ENCODE data around the gene SNX20. TPM values are rescaled to one million over a fixed set of nuclear protein-coding genes. Genes with fewer than 3 reads are reported as not detected.

Gene SNX20
- total RNA-seq, 1 experiment from 2014 or later, result 0.10 TPM

DNA sequence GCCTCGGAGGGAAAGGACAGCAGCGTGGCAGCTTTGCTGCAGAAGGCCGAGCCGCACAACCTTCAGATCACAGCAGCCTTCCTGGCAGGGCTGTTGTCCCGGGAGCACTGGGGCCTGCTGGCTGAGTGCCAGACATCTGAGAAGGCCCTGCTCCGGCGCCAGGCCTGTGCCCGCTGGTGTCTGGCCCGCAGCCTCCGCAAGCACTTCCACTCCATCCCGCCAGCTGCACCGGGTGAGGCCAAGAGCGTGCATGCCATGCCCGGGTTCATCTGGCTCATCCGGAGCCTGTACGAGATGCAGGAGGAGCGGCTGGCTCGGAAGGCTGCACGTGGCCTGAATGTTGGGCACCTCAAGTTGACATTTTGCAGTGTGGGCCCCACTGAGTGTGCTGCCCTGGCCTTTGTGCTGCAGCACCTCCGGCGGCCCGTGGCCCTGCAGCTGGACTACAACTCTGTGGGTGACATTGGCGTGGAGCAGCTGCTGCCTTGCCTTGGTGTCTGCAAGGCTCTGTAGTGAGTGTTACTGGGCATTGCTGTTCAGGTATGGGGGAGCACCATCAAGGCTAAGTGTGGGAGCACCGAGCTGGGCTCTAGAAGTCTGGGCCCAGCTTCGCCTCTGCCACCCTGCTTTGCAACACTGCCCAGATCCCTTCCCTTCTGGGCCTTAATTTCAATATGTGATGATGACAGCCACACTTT, 30.9 kb upstream of the SNX20 start:
- no peaks in the 10 kb centered on the region for H3K4me1 ChIP-seq (ENCODE audit: control insufficient read depth, insufficient read depth, low read length)
- DNase-seq (ENCODE audit: low read depth, low spot score), result no peak
- TF ChIP-seq POLR2AphosphoS5 (IDR thresholded peaks at IDR 0.05; ENCODE audit: low read depth, low read length) (no peak), CTCF (IDR thresholded peaks at IDR 0.05) (no peak), SIN3A (IDR thresholded peaks at IDR 0.05; ENCODE audit: borderline replicate concordance, insufficient read depth, low read depth, low read length) (no peak), REST (IDR thresholded peaks at IDR 0.05; ENCODE audit: insufficient read depth in 1 of 2, low read depth in 2 of 2, low read length in 1 of 2) (no peak), TCF7L2 (IDR thresholded peaks at IDR 0.05; ENCODE audit: low read depth, low read length) (no peak)
- ChIA-PET CTCF (no interaction called here), POLR2A (no interaction called here)
- BruUV-seq (replicated peaks), result no TSS peak
- no peaks in the 10 kb centered on the region for H3K9me3 ChIP-seq (ENCODE audit: control insufficient read depth, insufficient read depth, low read depth, low read length)
- no peak overlapping the region for H3K27ac ChIP-seq (ENCODE audit: low read length)
- H3K27me3 ChIP-seq (ENCODE audit: control insufficient read depth, insufficient read depth, low read length), result no peaks in the 10 kb centered on the region
- H3K4me3 ChIP-seq (ENCODE audit: low read depth in 2 of 2, low read length in 2 of 2), result no peak overlapping the region
- ATAC-seq, result no peak
- H3K36me3 ChIP-seq (ENCODE audit: control insufficient read depth, insufficient read depth, low read length), result no peaks in the 10 kb centered on the region
- intact Hi-C loops (cut with micrococcal nuclease; ENCODE audit: unreplicated experiment) (no loop called here), in situ Hi-C loops (cut with HindIII; ENCODE audit: low pct_unique_long_range_greater_than_20kb, low sequenced_read_pairs) (no loop called here)

DNA sequence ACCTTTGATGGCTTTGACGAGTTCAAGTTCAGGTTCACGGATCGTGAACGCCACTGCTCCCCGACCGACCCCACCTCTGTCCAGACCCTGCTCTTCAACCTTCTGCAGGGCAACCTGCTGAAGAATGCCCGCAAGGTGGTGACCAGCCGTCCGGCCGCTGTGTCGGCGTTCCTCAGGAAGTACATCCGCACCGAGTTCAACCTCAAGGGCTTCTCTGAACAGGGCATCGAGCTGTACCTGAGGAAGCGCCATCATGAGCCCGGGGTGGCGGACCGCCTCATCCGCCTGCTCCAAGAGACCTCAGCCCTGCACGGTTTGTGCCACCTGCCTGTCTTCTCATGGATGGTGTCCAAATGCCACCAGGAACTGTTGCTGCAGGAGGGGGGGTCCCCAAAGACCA, 29.9 kb upstream of the SNX20 start:
- Histone ChIP-seq H3K36me3 (ENCODE audit: control insufficient read depth, insufficient read depth, low read length) (no peaks in the 10 kb centered on the region), H3K4me1 (ENCODE audit: control insufficient read depth, insufficient read depth, low read length) (no peaks in the 10 kb centered on the region), H3K4me3 (ENCODE audit: low read depth in 2 of 2, low read length in 2 of 2) (no peak overlapping the region), H3K9me3 (ENCODE audit: control insufficient read depth, insufficient read depth, low read depth, low read length) (no peaks in the 10 kb centered on the region), H3K27me3 (ENCODE audit: control insufficient read depth, insufficient read depth, low read length) (no peaks in the 10 kb centered on the region), H3K27ac (ENCODE audit: low read length) (no peak overlapping the region)
- CTCF ChIA-PET, result no interaction called here
- ATAC-seq (no peak), DNase-seq (ENCODE audit: low read depth, low spot score) (no peak)
- no TSS peak for BruUV-seq (replicated peaks)
- no peak for TF ChIP-seq SIN3A (IDR thresholded peaks at IDR 0.05; ENCODE audit: borderline replicate concordance, insufficient read depth, low read depth, low read length)
- TF ChIP-seq TCF7L2 (IDR thresholded peaks at IDR 0.05; ENCODE audit: low read depth, low read length), result no peak
- in situ Hi-C loops (cut with HindIII; ENCODE audit: low pct_unique_long_range_greater_than_20kb, low sequenced_read_pairs), result no loop called here
- POLR2A ChIA-PET, result no interaction called here
- intact Hi-C loops (cut with micrococcal nuclease; ENCODE audit: unreplicated experiment), result no loop called here

DNA sequence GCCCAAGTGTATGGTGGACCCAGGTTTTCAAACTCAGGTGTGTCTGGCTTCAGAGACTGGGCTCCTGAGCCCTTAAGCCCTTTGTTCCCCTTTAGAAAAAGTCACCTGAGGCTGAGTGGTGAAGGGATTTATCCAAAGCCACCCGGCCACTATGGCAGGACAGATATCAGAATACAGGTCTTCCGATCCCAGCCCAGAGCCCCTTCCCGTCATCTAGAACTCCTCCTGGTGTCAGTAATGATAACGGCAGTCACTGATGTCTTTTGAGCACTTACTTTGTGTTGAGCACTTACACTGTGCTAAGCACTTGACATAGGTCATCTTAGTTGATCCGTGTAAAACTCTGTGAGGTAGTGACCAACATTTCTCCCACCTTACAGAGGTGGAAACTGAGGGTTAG, 28.9 kb upstream of the SNX20 start:
- intact Hi-C loops (cut with micrococcal nuclease; ENCODE audit: unreplicated experiment) (no loop called here), in situ Hi-C loops (cut with HindIII; ENCODE audit: low pct_unique_long_range_greater_than_20kb, low sequenced_read_pairs) (no loop called here)
- BruUV-seq (replicated peaks), result no TSS peak
- H3K9me3 ChIP-seq (ENCODE audit: control insufficient read depth, insufficient read depth, low read depth, low read length), result no peaks in the 10 kb centered on the region
- CTCF ChIA-PET, result no interaction called here
- no peaks in the 10 kb centered on the region for H3K27me3 ChIP-seq (ENCODE audit: control insufficient read depth, insufficient read depth, low read length)
- ATAC-seq, result no peak
- DNase-seq (ENCODE audit: low read depth, low spot score), result no peak
- H3K27ac ChIP-seq (ENCODE audit: low read length), result no peak overlapping the region
- no peaks in the 10 kb centered on the region for H3K36me3 ChIP-seq (ENCODE audit: control insufficient read depth, insufficient read depth, low read length)
- no peak overlapping the region for H3K4me3 ChIP-seq (ENCODE audit: low read depth in 2 of 2, low read length in 2 of 2)
- TF ChIP-seq CTCF (IDR thresholded peaks at IDR 0.05) (no peak), REST (IDR thresholded peaks at IDR 0.05; ENCODE audit: insufficient read depth in 1 of 2, low read depth in 2 of 2, low read length in 1 of 2) (no peak), TCF7L2 (IDR thresholded peaks at IDR 0.05; ENCODE audit: low read depth, low read length) (no peak), POLR2AphosphoS5 (IDR thresholded peaks at IDR 0.05; ENCODE audit: low read depth, low read length) (no peak), SIN3A (IDR thresholded peaks at IDR 0.05; ENCODE audit: borderline replicate concordance, insufficient read depth, low read depth, low read length) (no peak)
- POLR2A ChIA-PET, result no interaction called here
- no peaks in the 10 kb centered on the region for H3K4me1 ChIP-seq (ENCODE audit: control insufficient read depth, insufficient read depth, low read length)
